Loucy (cell line): ENCODE results near the gene POLA2.

ENCODE experiments used
- EZH2phosphoT487 ChIP-seq: fragments of 200-600 bp; IDR thresholded peaks from 2 replicates; pipeline ENCODE4 v1.6.1; 2018; ENCODE audit warnings: antibody characterized with exemption, mild to moderate bottlenecking, moderate library complexity, borderline replicate concordance
- TF ChIP-seq, protein P1 (sequence below): fragments of 200-600 bp; sonication (generic); conservative IDR thresholded peaks from 2 replicates; pipeline ENCODE4 v1.5.1; 2014; ENCODE audit warnings: mild to moderate bottlenecking, antibody characterized with exemption, low read length

- TF ChIP-seq, protein P1, sequence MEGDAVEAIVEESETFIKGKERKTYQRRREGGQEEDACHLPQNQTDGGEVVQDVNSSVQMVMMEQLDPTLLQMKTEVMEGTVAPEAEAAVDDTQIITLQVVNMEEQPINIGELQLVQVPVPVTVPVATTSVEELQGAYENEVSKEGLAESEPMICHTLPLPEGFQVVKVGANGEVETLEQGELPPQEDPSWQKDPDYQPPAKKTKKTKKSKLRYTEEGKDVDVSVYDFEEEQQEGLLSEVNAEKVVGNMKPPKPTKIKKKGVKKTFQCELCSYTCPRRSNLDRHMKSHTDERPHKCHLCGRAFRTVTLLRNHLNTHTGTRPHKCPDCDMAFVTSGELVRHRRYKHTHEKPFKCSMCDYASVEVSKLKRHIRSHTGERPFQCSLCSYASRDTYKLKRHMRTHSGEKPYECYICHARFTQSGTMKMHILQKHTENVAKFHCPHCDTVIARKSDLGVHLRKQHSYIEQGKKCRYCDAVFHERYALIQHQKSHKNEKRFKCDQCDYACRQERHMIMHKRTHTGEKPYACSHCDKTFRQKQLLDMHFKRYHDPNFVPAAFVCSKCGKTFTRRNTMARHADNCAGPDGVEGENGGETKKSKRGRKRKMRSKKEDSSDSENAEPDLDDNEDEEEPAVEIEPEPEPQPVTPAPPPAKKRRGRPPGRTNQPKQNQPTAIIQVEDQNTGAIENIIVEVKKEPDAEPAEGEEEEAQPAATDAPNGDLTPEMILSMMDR: no peak
- no peak for TF ChIP-seq EZH2phosphoT487
These were observed 24.9 kb downstream of the POLA2 start for GRCh38 chr11:65286686-65287085.
